Breast epithelium (tissue), 4 donors: ENCODE results near the gene GAST. TPM values are rescaled to one million over a fixed set of nuclear protein-coding genes. Genes with fewer than 3 reads are reported as not detected.

Experiments
- DNase-seq, 2 donors: peaks; one replicate each; pipeline ENCODE4 v3.0.0-alpha.2; 2019; ENCODE audit warnings: low spot score in 2 of 2
- H3K27ac ChIP-seq, 2 donors: fragments of 200-600 bp; sonication (generic) in 1 of 2; one replicate each; pipeline ENCODE4 v1.5.1; 2016 to 2019; ENCODE audit warnings: mild to moderate bottlenecking in 1 of 2
- H3K27me3 ChIP-seq, 2 donors: fragments of 200-600 bp; sonication (generic) in 1 of 2; one replicate each; pipeline versions ENCODE4 v1.5.1 to v1.6.0; 2017 to 2019; ENCODE audit warnings: control low read depth in 1 of 2, mild to moderate bottlenecking in 1 of 2
- H3K36me3 ChIP-seq: fragments of 200-600 bp; one replicate; pipeline ENCODE4 v1.5.1; 2019
- H3K4me1 ChIP-seq, 2 donors: fragments of 200-600 bp; sonication (generic); one replicate each; pipeline ENCODE4 v1.5.1; 2016 to 2019; ENCODE audit warnings: control low read depth in 1 of 2
- H3K4me3 ChIP-seq, 3 donors: fragments of 200-600 bp; sonication (generic); 1 replicate in 2 of 3; 2 replicates in 1 of 3; pipeline ENCODE4 v1.5.1; 2016 to 2019; ENCODE audit warnings: mild to moderate bottlenecking in 3 of 3, moderate library complexity in 2 of 3
- H3K9me3 ChIP-seq, 2 donors: fragments of 200-600 bp; sonication (generic) in 1 of 2; one replicate each; pipeline ENCODE4 v1.5.1; 2016 to 2019; ENCODE audit warnings: control low read depth in 1 of 2
- POLR2A ChIP-seq: fragments of 450-650 bp; IDR thresholded peaks from one replicate; pipeline ENCODE4 v1.6.1; 2016; ENCODE audit warnings: antibody characterized with exemption, mild to moderate bottlenecking, moderate library complexity
- POLR2AphosphoS5 ChIP-seq, 3 donors: sonication (generic); formaldehyde crosslinking; IDR thresholded peaks; one replicate each; pipeline ENCODE4 v1.6.1; 2017; ENCODE audit warnings: antibody characterized with exemption in 3 of 3
- intact Hi-C: fragments of 100-400 bp; cut with DNase I; formaldehyde crosslinking; loops from one replicate; pipeline ENCODE4 v1.15.1; 2023; ENCODE audit warnings: low total_unique reads
- total RNA-seq, 3 donors: library from RNA; depleted of rRNA; stranded (reverse); fragments of >200 nt; gene quantifications; one replicate each; pipeline ENCODE4 v1.1.0, GENCODE V29; 2016
- TF ChIP-seq, protein P1 (sequence below), 3 donors: fragments of 450-650 bp; IDR thresholded peaks; one replicate each; pipeline ENCODE4 v1.5.1; 2016 to 2017; ENCODE audit warnings: antibody characterized with exemption in 3 of 3, mild to moderate bottlenecking in 3 of 3, moderate library complexity in 3 of 3

The GAST gene
- total RNA-seq, 3 donors from 2014 or later = not detected

DNA sequence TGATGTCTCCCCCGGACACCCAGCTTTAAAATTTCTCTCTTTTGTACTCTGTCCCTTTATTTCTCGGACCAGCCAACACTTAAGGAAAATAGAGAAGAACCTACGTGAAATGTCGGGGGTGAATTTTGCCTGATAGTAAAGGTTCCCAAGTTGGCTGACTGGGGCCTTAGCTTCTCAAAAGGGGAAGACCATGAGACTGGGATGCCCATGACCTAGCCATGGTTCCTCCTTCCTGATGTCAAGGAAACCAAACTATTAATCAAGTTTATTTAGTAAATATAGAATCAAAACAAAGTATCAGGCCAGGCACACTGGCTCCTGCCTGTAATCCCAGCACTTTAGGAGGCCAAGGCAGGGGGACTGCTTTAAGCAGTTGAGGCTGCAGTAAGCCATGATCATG is 25.9 kb upstream of the GAST start:
- TF ChIP-seq POLR2A (no peak), POLR2AphosphoS5 (IDR thresholded peaks at IDR 0.05) (no peak)
- TF ChIP-seq, protein P1, sequence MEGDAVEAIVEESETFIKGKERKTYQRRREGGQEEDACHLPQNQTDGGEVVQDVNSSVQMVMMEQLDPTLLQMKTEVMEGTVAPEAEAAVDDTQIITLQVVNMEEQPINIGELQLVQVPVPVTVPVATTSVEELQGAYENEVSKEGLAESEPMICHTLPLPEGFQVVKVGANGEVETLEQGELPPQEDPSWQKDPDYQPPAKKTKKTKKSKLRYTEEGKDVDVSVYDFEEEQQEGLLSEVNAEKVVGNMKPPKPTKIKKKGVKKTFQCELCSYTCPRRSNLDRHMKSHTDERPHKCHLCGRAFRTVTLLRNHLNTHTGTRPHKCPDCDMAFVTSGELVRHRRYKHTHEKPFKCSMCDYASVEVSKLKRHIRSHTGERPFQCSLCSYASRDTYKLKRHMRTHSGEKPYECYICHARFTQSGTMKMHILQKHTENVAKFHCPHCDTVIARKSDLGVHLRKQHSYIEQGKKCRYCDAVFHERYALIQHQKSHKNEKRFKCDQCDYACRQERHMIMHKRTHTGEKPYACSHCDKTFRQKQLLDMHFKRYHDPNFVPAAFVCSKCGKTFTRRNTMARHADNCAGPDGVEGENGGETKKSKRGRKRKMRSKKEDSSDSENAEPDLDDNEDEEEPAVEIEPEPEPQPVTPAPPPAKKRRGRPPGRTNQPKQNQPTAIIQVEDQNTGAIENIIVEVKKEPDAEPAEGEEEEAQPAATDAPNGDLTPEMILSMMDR (IDR thresholded peaks at IDR 0.05) = no peak
- Histone ChIP-seq H3K27ac (no peak overlapping the region), H3K9me3 (no peaks in the 10 kb centered on the region), H3K27me3 (no peaks in the 10 kb centered on the region), H3K4me1 (peaks cover 8 to 12% of the 10 kb centered on the region in 2 donors), H3K36me3 (no peaks in the 10 kb centered on the region), H3K4me3 (no peak overlapping the region)
- DNase-seq = no peak
- intact Hi-C loops = no loop called here

DNA sequence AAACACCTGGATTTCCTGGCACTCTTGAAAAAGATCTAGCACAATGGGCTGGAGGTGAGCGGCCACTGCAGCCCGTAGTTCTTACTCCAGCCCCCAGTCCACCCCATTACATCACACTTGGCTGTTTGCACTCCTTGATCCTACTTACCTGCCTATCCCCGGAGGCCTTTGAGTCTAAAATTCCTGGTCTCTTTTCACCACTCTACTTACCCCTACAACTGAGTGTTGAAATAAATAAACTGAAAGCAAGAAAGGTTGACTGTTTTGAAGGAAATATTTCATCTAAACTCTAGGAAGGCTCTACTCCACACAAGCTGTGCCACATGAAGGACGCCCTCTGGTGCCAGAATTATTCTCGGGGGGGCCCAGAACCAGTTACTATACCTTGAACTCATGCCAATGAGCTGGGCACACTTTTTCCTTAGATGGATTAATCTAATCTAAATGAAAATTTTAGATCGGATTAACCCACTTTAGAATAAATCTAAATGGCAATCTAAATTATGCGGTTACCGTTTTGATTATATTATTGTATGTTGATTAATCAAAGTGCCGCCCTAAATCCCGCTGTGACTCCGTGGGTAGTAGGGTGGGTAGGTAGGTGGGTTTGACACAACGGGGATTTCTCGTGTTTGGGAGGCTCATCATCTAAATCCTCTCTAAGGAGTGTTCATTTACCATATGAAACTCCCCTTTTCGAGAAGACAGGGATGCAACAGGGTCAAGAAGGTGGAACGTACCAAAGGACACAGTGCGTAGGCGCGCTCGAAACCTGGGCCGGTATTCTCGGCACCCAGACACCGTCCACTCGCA is 24.1 kb upstream of the GAST start:
- intact Hi-C loops = no loop called here
- Histone ChIP-seq H3K27me3 (no peaks in the 10 kb centered on the region), H3K4me3 (peak overlapping the region; percentile 74 to 88 (median 86)), H3K36me3 (no peaks in the 10 kb centered on the region), H3K27ac (peak overlapping the region; percentile 97 to 100), H3K9me3 (no peaks in the 10 kb centered on the region), H3K4me1 (peaks cover 8 to 16% of the 10 kb centered on the region in 2 donors)
- peak in 1 of 2 donors; percentile 79 for DNase-seq
- TF ChIP-seq POLR2A (no peak), POLR2AphosphoS5 (IDR thresholded peaks at IDR 0.05) (peak in 1 of 3 donors; percentile 94)
- TF ChIP-seq, protein P1 (IDR thresholded peaks at IDR 0.05) = no peak

DNA sequence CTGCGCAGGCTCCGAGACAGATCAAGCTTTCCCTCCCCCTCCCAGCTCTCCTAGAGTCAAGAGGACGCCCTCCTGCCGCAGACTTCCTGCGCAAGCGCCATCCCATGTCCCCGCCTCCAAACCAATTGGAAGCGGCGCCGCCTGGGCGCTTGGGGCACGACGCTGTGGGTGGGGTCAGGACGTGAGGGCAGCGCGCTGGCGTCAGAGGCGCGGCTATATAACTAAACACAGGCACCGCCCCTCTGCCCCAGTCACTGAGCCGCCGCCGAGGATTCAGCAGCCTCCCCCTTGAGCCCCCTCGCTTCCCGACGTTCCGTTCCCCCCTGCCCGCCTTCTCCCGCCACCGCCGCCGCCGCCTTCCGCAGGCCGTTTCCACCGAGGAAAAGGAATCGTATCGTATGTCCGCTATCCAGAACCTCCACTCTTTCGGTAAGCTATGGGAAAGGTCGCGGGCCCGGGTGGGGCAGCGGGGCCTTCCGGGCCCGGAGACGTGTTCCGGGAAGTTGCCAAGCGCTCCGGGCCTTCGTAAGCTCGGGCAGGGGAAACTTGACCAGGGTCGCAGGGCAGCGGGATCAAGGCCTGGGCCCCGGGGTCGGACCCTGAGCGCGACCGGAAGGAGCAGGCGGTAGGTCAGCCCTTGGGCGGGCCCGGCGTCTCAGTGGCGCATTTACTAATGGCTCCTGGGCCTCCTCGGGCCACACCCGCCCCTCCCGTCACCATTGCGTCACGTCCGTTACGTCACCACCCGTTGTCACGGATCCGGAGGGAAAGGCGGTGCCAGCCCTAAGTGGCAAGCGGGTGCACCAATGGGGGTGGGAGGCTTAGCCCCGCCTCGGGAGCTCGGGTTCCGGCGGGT is 23.3 kb upstream of the GAST start, which contains the start of gene EIF1:
Gene EIF1, plus strand, starts transcription at position 245 of the 856 bp plus-strand sequence. Its CDS starts 154 bp downstream, at position 399.
- intact Hi-C loops = no loop called here

DNA sequence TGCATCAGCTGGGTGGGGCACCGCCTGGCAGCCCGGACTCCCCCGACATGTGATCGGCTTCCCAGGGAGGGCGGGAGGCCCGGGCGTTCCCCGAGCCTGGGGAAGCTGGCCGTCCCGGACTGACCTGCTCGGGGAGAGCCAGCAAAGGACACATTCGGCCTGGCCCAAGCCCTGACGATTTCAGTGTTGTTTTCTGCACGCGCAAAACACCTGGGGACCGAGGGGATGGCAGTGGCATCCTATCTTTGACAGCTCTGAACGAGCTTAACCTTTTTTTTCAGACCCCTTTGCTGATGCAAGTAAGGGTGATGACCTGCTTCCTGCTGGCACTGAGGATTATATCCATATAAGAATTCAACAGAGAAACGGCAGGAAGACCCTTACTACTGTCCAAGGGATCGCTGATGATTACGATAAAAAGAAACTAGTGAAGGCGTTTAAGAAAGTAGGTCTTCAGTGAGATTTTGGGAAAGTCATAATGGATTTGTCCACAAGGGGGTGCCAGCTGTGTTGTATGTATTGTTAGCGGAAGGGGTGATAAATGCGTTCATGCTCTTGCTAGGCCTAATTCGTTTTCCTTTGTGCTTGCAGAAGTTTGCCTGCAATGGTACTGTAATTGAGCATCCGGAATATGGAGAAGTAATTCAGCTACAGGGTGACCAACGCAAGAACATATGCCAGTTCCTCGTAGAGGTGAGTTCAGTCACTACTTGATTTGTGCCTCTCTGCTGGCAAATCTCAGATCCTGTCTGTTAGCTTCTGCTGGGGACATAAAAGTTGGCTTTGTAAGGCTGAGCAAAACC is 22.4 kb upstream of the GAST start:
- DNase-seq = peak in 1 of 2 donors; percentile 32
- H3K27ac ChIP-seq = peak overlapping the region; percentile 97 to 100
- peaks cover 8 to 16% of the 10 kb centered on the region in 2 donors for H3K4me1 ChIP-seq
- H3K27me3 ChIP-seq = no peaks in the 10 kb centered on the region
- TF ChIP-seq POLR2AphosphoS5 (IDR thresholded peaks at IDR 0.05) = peak in 1 of 3 donors; percentile 9
- TF ChIP-seq POLR2A = no peak
- TF ChIP-seq, protein P1 (IDR thresholded peaks at IDR 0.05) = peak; percentile 65 to 89 (median 87)
- peak overlapping the region; percentile 74 to 88 (median 86) for H3K4me3 ChIP-seq
- H3K36me3 ChIP-seq = no peaks in the 10 kb centered on the region
- intact Hi-C loops = no loop called here
- no peaks in the 10 kb centered on the region for H3K9me3 ChIP-seq

More for the DNA sequence above, 23.3 kb upstream of the GAST start, which contains the start of gene EIF1:
- no peaks in the 10 kb centered on the region for H3K27me3 ChIP-seq
- peak within 1 kb of the TSS; percentile 74 to 88 (median 86) for H3K4me3 ChIP-seq
- peaks cover 8 to 16% of the 10 kb centered on the region in 2 donors for H3K4me1 ChIP-seq
- peak within 1 kb of the TSS; percentile 97 to 100 for H3K27ac ChIP-seq
- no peaks in the 10 kb centered on the region for H3K36me3 ChIP-seq
- no peaks in the 10 kb centered on the region for H3K9me3 ChIP-seq
- peak; percentile 100 for DNase-seq
- TF ChIP-seq POLR2A (peak; percentile 100), POLR2AphosphoS5 (IDR thresholded peaks at IDR 0.05) (peak; percentile 97 to 100 (median 97))
- TF ChIP-seq, protein P1 (IDR thresholded peaks at IDR 0.05) = peak in 1 of 3 donors; percentile 54
